Ectodermal cell (in vitro differentiated cells): ENCODE results near the gene KIAA2012.
A peak's percentile ranks its signal among the peaks of the same experiment; 100 is the strongest.
"Not testable (repeated sequence)": the region's sequence is repeated elsewhere in the genome, so short reads cannot be mapped to it uniquely, and the experiment has no call there.

Source experiments
- H3K27ac ChIP-seq: 2 replicates; pipeline ENCODE4 v1.7.0; 2013; ENCODE audit warnings: mild to moderate bottlenecking, low read depth, low read length; ENCODE audit not compliant: insufficient read depth, poor library complexity, severe bottlenecking
- H3K27me3 ChIP-seq: 2 replicates; pipeline ENCODE4 v1.7.0; 2013; ENCODE audit warnings: mild to moderate bottlenecking, low read length; ENCODE audit not compliant: insufficient read depth, control insufficient read depth, poor library complexity, severe bottlenecking
- H3K36me3 ChIP-seq: one replicate; pipeline ENCODE4 v1.7.0; 2013; ENCODE audit warnings: low read length; ENCODE audit not compliant: control insufficient read depth, insufficient read depth
- H3K4me1 ChIP-seq: one replicate; pipeline ENCODE4 v1.7.0; 2013; ENCODE audit warnings: low read length; ENCODE audit not compliant: control insufficient read depth, insufficient read depth
- H3K4me3 ChIP-seq: 2 replicates; pipeline ENCODE4 v1.7.0; 2013; ENCODE audit warnings: low read depth, low read length, control low read depth; ENCODE audit not compliant: insufficient read depth
- H3K9me3 ChIP-seq: 2 replicates; pipeline ENCODE4 v1.7.0; 2013; ENCODE audit warnings: mild to moderate bottlenecking, low read length, moderate library complexity; ENCODE audit not compliant: control insufficient read depth
- WGBS, 2 experiments: methylation state at CpG; one replicate each; pipeline ENCODE4 v1.1.7; 2013; ENCODE audit warnings: missing lambda C conversion rate in 2 of 2; 5-methylcytosine and 5-hydroxymethylcytosine counted together

KIAA2012 gene

GRCh38 chr2:202204855-202205254, 131.8 kb downstream of the KIAA2012 start:
- Histone ChIP-seq H3K27me3 (no peaks in the 10 kb centered on the region), H3K9me3 (no peaks in the 10 kb centered on the region), H3K4me3 (no peak overlapping the region), H3K27ac (no peak overlapping the region), H3K36me3 (peaks cover 6% of the 10 kb centered on the region), H3K4me1 (no peaks in the 10 kb centered on the region)
- WGBS, 2 experiments: 91 to 94% methylated on average over 2 of the region's 2 CpGs

DNA sequence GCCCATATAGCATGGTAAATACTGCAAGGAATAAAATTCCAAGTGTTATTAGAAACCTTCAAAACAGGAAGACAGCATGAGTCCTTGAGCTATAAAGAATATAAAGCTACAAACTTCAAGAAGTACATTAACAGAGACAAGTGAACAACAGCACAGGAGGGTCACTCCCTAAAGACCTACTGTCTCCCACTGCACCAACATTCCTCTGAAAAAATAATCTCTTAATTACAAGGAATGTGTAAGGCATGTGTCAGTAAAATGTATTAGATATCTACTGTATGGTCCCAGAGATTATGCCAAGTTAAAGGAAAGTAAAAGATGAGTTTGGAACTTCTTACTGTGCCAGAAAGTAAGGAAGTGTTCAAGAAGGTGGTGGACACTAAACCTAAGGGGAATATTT, 135.5 kb downstream of the KIAA2012 start:
- no peaks in the 10 kb centered on the region for H3K4me1 ChIP-seq
- no peaks in the 10 kb centered on the region for H3K9me3 ChIP-seq
- H3K4me3 ChIP-seq: no peak overlapping the region
- no peaks in the 10 kb centered on the region for H3K27me3 ChIP-seq
- H3K36me3 ChIP-seq: peaks cover 15% of the 10 kb centered on the region
- H3K27ac ChIP-seq: no peak overlapping the region

DNA sequence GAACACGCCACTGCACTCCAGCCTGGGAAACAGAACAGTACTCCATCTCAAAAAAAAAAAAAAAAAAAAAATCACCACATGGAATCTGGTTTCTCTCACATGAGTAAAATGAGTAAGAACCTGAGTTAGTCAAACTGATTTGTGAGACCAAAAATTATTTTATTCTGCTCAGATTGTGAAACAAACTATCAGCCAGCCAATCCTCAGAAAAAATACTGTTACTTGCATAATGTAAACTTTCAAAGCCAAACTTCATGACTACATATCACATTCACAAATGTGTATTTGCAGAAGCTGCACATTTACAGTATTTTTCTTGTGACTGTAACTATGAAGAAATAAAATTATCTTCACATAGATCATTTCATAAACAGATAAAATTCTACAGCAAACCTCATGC, 142.1 kb downstream of the KIAA2012 start:
- Histone ChIP-seq H3K4me1 (no peaks in the 10 kb centered on the region), H3K36me3 (peaks cover 22% of the 10 kb centered on the region), H3K4me3 (no peak overlapping the region), H3K27ac (no peak overlapping the region), H3K27me3 (no peaks in the 10 kb centered on the region), H3K9me3 (no peaks in the 10 kb centered on the region)
- 86 to 100% methylated on average over 1 of the region's 1 CpG for WGBS, 2 experiments

DNA sequence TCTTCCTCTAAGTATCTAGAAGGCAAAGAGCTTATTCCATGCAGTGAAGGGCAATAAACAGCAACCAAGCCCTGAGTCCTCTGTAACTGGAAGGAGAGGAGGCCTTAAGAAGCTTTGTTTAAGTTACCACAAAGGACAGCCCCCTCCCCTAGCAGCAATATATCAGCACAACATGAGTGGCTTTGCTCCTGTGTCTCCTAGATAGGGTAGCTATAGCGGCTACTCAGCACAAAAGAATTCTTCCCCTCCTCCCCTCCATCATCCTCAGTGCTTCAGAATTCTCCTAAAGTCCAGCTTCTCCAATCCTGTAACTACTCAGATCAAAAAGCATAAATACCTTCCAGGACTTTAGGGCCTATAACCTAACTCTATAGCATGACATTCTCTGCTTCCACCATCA, 148.8 kb downstream of the KIAA2012 start:
- Histone ChIP-seq H3K4me3 (no peak overlapping the region), H3K36me3 (peaks cover 13% of the 10 kb centered on the region), H3K4me1 (peaks cover 5% of the 10 kb centered on the region), H3K27me3 (no peaks in the 10 kb centered on the region), H3K27ac (peak overlapping the region; percentile 30), H3K9me3 (no peaks in the 10 kb centered on the region)
- WGBS, 2 experiments: 43 to 51% methylated on average over 1 of the region's 1 CpG

DNA sequence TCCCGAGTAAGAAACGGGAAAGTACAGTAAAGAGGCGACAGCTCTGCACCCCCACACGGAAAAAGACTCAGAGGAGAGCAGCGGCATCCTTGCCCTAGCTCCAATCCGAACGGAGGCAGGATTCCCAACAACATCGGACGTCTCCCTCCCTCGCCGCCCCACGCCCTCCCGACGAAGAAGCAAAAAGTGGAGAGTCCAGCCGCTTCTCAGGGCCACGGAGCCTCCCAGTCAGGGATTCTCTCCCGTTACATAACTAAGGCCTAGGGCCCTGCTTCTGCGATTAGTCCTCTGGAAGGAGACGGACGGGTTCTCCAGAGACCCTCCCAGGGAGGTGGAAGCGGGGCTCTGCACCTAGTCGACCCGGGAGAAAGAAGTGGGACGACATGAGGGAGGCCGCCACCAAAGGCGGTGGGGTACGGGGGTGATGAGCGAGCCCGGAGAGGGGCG, 164.8 kb downstream of the KIAA2012 start:
- Histone ChIP-seq H3K4me1 (peaks cover 5% of the 10 kb centered on the region), H3K36me3 (no peaks in the 10 kb centered on the region), H3K27me3 (no peaks in the 10 kb centered on the region), H3K9me3 (no peaks in the 10 kb centered on the region), H3K4me3 (peak overlapping the region; percentile 97), H3K27ac (peak overlapping the region; percentile 90)
- 0 to 1% methylated on average over 30 of the region's 30 CpGs for WGBS, 2 experiments

DNA sequence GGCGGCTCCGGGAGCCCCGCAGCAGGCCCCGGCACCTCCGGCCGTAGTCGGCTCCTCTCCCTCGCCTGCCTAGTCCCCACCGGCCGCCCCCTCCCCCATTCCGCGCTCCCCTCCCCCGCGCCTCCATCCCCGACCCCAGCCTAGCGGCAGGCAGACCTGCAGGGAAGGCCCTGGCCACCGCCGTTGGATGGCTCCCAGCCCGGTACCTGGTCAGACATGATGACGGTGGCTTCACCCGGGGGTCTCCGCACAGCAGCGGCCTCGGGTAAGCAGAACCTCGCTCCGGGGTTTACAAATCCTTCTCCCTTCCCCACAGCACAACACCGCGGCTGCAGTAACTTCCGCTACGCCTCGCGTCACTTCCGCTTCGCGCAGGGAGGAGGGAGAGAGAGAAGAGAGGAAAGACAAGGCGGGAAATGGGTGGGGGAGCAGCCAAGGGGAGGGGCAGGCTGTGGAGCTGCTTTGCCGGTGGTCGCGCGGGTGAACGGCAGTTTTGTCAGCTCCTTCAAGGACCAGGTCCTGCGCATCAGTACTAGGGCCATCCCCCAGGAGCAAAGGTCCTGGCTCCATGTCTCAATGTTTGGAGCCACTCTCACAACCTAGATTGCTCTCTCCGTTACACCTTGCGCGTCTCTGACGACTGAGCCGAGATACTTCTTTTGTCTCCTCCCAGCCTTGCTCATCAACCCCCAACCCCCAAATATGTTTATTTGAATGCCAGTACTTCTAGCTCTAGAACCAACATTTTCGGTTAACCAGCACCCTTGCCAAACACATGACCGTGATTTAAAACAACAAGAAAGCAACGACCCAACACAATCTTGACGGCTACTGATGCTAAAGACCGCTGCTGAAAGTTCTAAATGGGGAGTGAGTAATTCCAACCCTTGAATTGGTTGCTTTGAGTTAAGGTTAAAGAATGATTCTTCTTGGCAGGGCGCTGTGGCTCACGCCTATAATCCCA, 165.5 kb downstream of the KIAA2012 start, which contains the start of gene SUMO1:
Gene SUMO1, minus strand, starts transcription at position 364 of the 964 bp plus-strand sequence. Its CDS starts 146 bp downstream, at position 218.
- peaks cover 5% of the 10 kb centered on the region for H3K4me1 ChIP-seq
- H3K27me3 ChIP-seq: no peaks in the 10 kb centered on the region
- no peaks in the 10 kb centered on the region for H3K36me3 ChIP-seq
- 9% methylated on average over 51 to 54 of the region's 54 CpGs for WGBS, 2 experiments
- peak within 1 kb of the TSS; percentile 97 for H3K4me3 ChIP-seq
- peak within 1 kb of the TSS; percentile 90 for H3K27ac ChIP-seq
- H3K9me3 ChIP-seq: no peaks in the 10 kb centered on the region

DNA sequence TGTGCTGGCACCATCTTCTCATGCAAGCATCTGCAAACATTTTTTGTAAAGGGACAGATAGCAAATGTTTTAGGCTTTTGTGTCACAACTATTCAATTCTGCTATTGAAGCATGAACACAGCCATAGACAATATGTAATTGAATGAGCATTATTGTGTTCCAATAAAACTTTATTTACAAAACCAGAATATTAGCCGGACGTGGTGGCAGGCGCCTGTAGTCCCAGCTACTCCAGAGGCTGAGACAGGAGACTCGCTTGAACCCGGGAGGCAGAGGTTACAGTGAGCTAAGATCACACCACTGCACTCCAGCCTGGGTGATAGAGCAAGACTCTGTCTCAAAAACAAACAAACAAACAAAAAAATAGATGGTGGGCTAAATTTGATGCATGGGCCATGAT, 174.7 kb downstream of the KIAA2012 start:
- WGBS, 2 experiments: 82 to 97% methylated on average over 5 of the region's 5 CpGs
- H3K9me3 ChIP-seq, H3K36me3 ChIP-seq, H3K27ac ChIP-seq, H3K4me1 ChIP-seq, H3K4me3 ChIP-seq, H3K27me3 ChIP-seq: not testable (repeated sequence)

GRCh38 chr2:202249521-202250253, 176.6 kb downstream of the KIAA2012 start:
- Histone ChIP-seq H3K36me3 (no peaks in the 10 kb centered on the region), H3K4me3 (peak overlapping the region; percentile 6), H3K27ac (peak overlapping the region; percentile 8), H3K4me1 (no peaks in the 10 kb centered on the region), H3K9me3 (no peaks in the 10 kb centered on the region), H3K27me3 (no peaks in the 10 kb centered on the region)
- 36 to 42% methylated on average over 10 of the region's 10 CpGs for WGBS, 2 experiments

DNA sequence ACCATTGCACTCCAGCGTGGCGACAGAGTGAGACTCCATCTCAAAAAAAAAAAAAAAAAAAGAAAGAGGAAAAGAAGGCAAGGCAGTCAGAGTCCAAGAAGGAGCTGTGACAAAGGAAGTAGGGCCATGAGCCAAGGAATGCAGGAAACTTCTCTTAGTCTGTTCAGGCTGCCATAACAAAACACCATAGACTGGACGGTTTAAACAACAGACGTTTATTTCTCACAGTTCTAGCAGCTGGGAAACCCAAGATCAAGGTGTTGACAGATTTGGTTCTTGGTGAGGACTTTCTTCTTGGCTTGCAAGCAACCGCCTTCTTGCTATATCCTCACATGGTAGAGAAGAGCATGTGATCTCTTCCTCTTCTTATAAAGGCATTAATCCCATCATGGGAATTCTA, 178.4 kb downstream of the KIAA2012 start:
- H3K36me3 ChIP-seq: no peaks in the 10 kb centered on the region
- H3K9me3 ChIP-seq: no peaks in the 10 kb centered on the region
- H3K4me3 ChIP-seq: no peak overlapping the region
- WGBS, 2 experiments: 93 to 98% methylated on average over 5 of the region's 5 CpGs
- H3K27ac ChIP-seq: no peak overlapping the region
- H3K27me3 ChIP-seq: no peaks in the 10 kb centered on the region
- H3K4me1 ChIP-seq: no peaks in the 10 kb centered on the region
